CD14-positive monocyte (primary cell): ENCODE results near the gene PLK3. TPM values are rescaled to one million over a fixed set of nuclear protein-coding genes. Genes with fewer than 3 reads are reported as not detected.

Experiments used
- DNase-seq, 3 donors: peaks; one replicate each; pipeline ENCODE4 v3.0.0-alpha.2; 2011 to 2022
- H2AFZ ChIP-seq: 2 replicates; pipeline ENCODE4 v1.6.0; 2012; ENCODE audit warnings: mild to moderate bottlenecking, low read depth, low read length, inconsistent platforms; ENCODE audit not compliant: insufficient read depth, poor library complexity, severe bottlenecking
- H3K27ac ChIP-seq, 2 donors: 1 replicate in 1 of 2; 2 replicates in 1 of 2; pipeline ENCODE4 v1.5.1; 2012 to 2013; ENCODE audit warnings: low read length in 2 of 2, control low read depth in 1 of 2, inconsistent platforms in 1 of 2, low read depth in 1 of 2, mild to moderate bottlenecking in 1 of 2
- H3K27me3 ChIP-seq, 2 donors: one replicate each; pipeline versions ENCODE4 v1.6.0 to v1.6.1; 2011 to 2013; ENCODE audit warnings: low read length in 2 of 2; ENCODE audit not compliant: control insufficient read depth in 2 of 2, insufficient read depth in 2 of 2
- H3K36me3 ChIP-seq, 2 donors: replicated peaks in 1 of 2; 1 replicate in 1 of 2; 2 replicates in 1 of 2; pipeline versions ENCODE4 v1.5.1 to v1.6.1; 2012 to 2013; ENCODE audit warnings: low read length in 2 of 2, control low read depth in 1 of 2, inconsistent platforms in 1 of 2, mild to moderate bottlenecking in 1 of 2; ENCODE audit not compliant: insufficient read depth in 2 of 2, control insufficient read depth in 1 of 2
- H3K4me1 ChIP-seq, 2 donors: 1 replicate in 1 of 2; 2 replicates in 1 of 2; pipeline versions ENCODE4 v1.5.1 to v1.6.1; 2012 to 2013; ENCODE audit warnings: low read length in 2 of 2, control low read depth in 1 of 2, inconsistent platforms in 1 of 2, mild to moderate bottlenecking in 1 of 2, moderate library complexity in 1 of 2; ENCODE audit not compliant: insufficient read depth in 2 of 2, control insufficient read depth in 1 of 2
- H3K4me2 ChIP-seq: replicated peaks from 2 replicates; pipeline ENCODE3; 2012; ENCODE audit warnings: low read length, moderate library complexity, mild to moderate bottlenecking; ENCODE audit not compliant: poor library complexity, severe bottlenecking; ENCODE audit errors: extremely low read depth
- H3K4me3 ChIP-seq, 3 experiments: fragments of 200-600 bp in 1 of 3; sonication (generic) in 1 of 3; replicated peaks in 1 of 3; 1 replicate in 2 of 3; 2 replicates in 1 of 3; pipeline ENCODE4 v1.5.1; 2011 to 2013; ENCODE audit warnings: low read length in 3 of 3, mild to moderate bottlenecking in 3 of 3, control low read depth in 2 of 3, low read depth in 2 of 3, inconsistent platforms in 1 of 3, moderate library complexity in 1 of 3
- H3K79me2 ChIP-seq: 2 replicates; pipeline ENCODE4 v1.6.0; 2012; ENCODE audit warnings: mild to moderate bottlenecking, control low read depth, inconsistent platforms, low read length, moderate library complexity; ENCODE audit not compliant: insufficient read depth
- H3K9ac ChIP-seq: 2 replicates; pipeline ENCODE4 v1.6.0; 2017; ENCODE audit warnings: low read length, mild to moderate bottlenecking; ENCODE audit not compliant: insufficient read depth, poor library complexity, severe bottlenecking
- H3K9me3 ChIP-seq, 2 donors: replicated peaks in 1 of 2; 1 replicate in 1 of 2; 2 replicates in 1 of 2; pipeline versions ENCODE4 v1.5.1 to v1.6.1; 2012 to 2013; ENCODE audit warnings: low read length in 2 of 2, control low read depth in 1 of 2; ENCODE audit not compliant: control insufficient read depth in 1 of 2, insufficient read depth in 1 of 2
- H4K20me1 ChIP-seq: 2 replicates; pipeline ENCODE4 v1.6.0; 2012; ENCODE audit warnings: mild to moderate bottlenecking, low read length, control low read depth, moderate library complexity; ENCODE audit not compliant: insufficient read depth
- H3K27ac Mint-ChIP-seq, 7 donors: one replicate each; pipeline ENCODE4 v1.8.0; 2020; ENCODE audit warnings: mild to moderate bottlenecking in 7 of 7, mixed read lengths in 7 of 7, moderate library complexity in 6 of 7, inconsistent platforms in 2 of 7
- H3K27me3 Mint-ChIP-seq, 3 donors: one replicate each; pipeline ENCODE4 v1.8.0; 2021 to 2022; ENCODE audit warnings: low read depth in 3 of 3, mild to moderate bottlenecking in 3 of 3, mixed read lengths in 3 of 3, moderate library complexity in 3 of 3, inconsistent platforms in 1 of 3
- H3K36me3 Mint-ChIP-seq, 2 donors: one replicate each; pipeline ENCODE4 v1.8.0; 2020; ENCODE audit warnings: mixed read lengths in 2 of 2, inconsistent platforms in 1 of 2, mild to moderate bottlenecking in 1 of 2
- H3K4me1 Mint-ChIP-seq: one replicate; pipeline ENCODE4 v1.8.0; 2020; ENCODE audit warnings: mild to moderate bottlenecking, mixed read lengths
- H3K4me3 Mint-ChIP-seq, 2 donors: one replicate each; pipeline ENCODE4 v1.8.0; 2020; ENCODE audit warnings: mild to moderate bottlenecking in 2 of 2, mixed read lengths in 2 of 2, moderate library complexity in 1 of 2
- H3K9me3 Mint-ChIP-seq, 7 donors: one replicate each; pipeline ENCODE4 v1.8.0; 2020 to 2022; ENCODE audit warnings: mixed read lengths in 7 of 7, mild to moderate bottlenecking in 6 of 7, moderate library complexity in 6 of 7, inconsistent platforms in 2 of 7
- WGBS: methylation state at CpG from one replicate; pipeline ENCODE4 v1.1.5; 2013; ENCODE audit warnings: missing lambda C conversion rate; ENCODE audit not compliant: insufficient coverage; 5-methylcytosine and 5-hydroxymethylcytosine counted together
- intact Hi-C, 2 donors: fragments of 100-400 bp; cut with micrococcal nuclease; formaldehyde crosslinking; loops; one replicate each; pipeline versions ENCODE4 v1.15.0 to v1.15.1; 2023
- polyA plus RNA-seq, 3 donors: library from polyadenylated mRNA; depleted of rRNA in 1 of 3; unstranded in 2 of 3; stranded (reverse) in 1 of 3; fragments of 300-500 nt in 2 of 3; fragments of >200 nt in 1 of 3; fragmentation: Illumina TruSeq in 2 of 3; gene quantifications; 1 replicate in 2 of 3; 2 replicates in 1 of 3; pipeline ENCODE4 v1.2.3, GENCODE V29; 2012 to 2021
- TF ChIP-seq, protein P1 (sequence below): fragments of 200-600 bp; IDR thresholded peaks from one replicate; pipeline ENCODE4 v1.8.0; 2022; ENCODE audit warnings: antibody characterized with exemption, mild to moderate bottlenecking

Gene PLK3
- polyA plus RNA-seq, 3 donors = 15.8 to 285 (median 28.1) TPM

DNA sequence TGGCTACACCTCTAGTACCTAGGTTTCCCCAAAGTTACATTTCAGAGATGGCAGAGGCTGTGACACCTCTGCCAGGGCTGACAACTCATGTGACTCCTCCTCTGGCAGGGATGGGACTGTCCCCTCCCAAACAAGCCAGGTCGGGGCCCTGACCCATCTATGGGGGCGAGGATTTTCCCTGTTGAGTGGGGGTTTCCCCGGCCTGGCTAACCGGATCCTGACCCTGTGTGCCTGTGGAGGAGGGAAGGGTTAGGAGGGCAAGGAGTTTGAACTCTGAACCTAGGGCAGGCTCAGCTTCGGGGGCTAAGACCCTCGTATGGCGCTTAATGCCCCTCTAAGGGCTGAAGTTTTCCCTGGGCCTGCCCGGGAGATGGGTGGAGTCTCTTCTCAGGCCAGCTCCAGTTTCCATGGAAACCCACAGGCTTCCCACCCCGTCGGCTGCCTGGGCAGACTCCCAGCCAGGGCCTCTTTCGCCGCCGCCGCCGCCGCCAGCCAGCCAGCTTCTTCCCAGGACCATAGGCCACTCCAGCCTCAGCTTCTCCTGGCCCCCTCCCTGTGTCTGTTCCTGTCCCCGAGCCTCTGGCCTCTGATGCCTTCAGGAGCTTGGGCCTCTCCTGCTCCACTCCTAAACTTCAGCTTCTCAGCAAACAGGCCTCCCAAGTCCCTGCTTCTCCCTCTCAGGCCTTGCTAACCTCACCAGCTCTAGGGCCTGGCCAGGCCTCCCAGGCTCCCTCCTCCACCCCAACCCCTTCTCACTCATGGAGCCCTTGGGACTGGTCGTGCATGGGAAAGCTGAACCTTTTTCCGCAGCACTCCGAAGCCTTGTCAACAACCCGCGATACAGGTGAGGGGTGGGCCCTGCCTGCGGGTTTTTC is 8.1 kb downstream of the PLK3 start, which contains the start of gene BTBD19:
Gene BTBD19, plus strand, starts transcription at position 461 of the 875 bp plus-strand sequence. Its CDS starts 298 bp downstream, at position 759.
- Histone ChIP-seq H3K9ac (peak within 1 kb of the TSS; percentile 83), H3K4me1 (peaks cover 70 to 78% of the 10 kb centered on the region in 2 donors), H3K27me3 (no peaks in the 10 kb centered on the region), H3K9me3 (no peaks in the 10 kb centered on the region), H3K36me3 (peaks cover 23 to 33% of the 10 kb centered on the region in 2 donors), H3K4me2 (peak within 1 kb of the TSS; percentile 25), H3K79me2 (no peaks in the 10 kb centered on the region), H2AFZ (no peak within 1 kb of the TSS), H3K4me3 (peak within 1 kb of the TSS in 1 of 3 experiments; percentile 34), H4K20me1 (peaks cover 8% of the 10 kb centered on the region), H3K27ac (peak within 1 kb of the TSS; percentile 99 to 100)
- WGBS = 17% methylated on average over 15 of the region's 23 CpGs
- TF ChIP-seq, protein P1, sequence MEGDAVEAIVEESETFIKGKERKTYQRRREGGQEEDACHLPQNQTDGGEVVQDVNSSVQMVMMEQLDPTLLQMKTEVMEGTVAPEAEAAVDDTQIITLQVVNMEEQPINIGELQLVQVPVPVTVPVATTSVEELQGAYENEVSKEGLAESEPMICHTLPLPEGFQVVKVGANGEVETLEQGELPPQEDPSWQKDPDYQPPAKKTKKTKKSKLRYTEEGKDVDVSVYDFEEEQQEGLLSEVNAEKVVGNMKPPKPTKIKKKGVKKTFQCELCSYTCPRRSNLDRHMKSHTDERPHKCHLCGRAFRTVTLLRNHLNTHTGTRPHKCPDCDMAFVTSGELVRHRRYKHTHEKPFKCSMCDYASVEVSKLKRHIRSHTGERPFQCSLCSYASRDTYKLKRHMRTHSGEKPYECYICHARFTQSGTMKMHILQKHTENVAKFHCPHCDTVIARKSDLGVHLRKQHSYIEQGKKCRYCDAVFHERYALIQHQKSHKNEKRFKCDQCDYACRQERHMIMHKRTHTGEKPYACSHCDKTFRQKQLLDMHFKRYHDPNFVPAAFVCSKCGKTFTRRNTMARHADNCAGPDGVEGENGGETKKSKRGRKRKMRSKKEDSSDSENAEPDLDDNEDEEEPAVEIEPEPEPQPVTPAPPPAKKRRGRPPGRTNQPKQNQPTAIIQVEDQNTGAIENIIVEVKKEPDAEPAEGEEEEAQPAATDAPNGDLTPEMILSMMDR = no peak
- H3K27ac Mint-ChIP-seq = peak within 1 kb of the TSS; percentile 100
- H3K27me3 Mint-ChIP-seq = peaks cover 0 to 3% (median 2%) of the 10 kb centered on the region in 3 donors
- DNase-seq = peak in 1 of 3 donors; percentile 40
- H3K9me3 Mint-ChIP-seq = no peaks in the 10 kb centered on the region
- intact Hi-C loops = no loop called here
- peak within 1 kb of the TSS; percentile 64 to 78 for H3K4me3 Mint-ChIP-seq
- peaks cover 74% of the 10 kb centered on the region for H3K4me1 Mint-ChIP-seq
- H3K36me3 Mint-ChIP-seq = peaks cover 39 to 41% of the 10 kb centered on the region in 2 donors
